H1 (cell line): Measurements from ENCODE around the gene TIMMDC1.

Source experiments
- CTCF ChIP-seq, 3 experiments: IDR thresholded peaks; 1 replicate in 2 of 3; 2 replicates in 1 of 3; pipeline versions ENCODE4 v1.5.1 to v1.6.1; 2011; ENCODE audit warnings: low read length in 3 of 3, mild to moderate bottlenecking in 3 of 3, inconsistent platforms in 2 of 3, low read depth in 1 of 3, moderate library complexity in 1 of 3; ENCODE audit not compliant: insufficient read depth in 1 of 3; ENCODE audit errors: control extremely low read depth in 1 of 3
- HDAC6 ChIP-seq: IDR thresholded peaks from one replicate; pipeline ENCODE4 v1.7.1; 2012; ENCODE audit warnings: low read depth, mild to moderate bottlenecking, inconsistent platforms, low read length, moderate library complexity

GRCh38 chr3:119498186-119499011 lies at the start of gene TIMMDC1:
- no peak for TF ChIP-seq CTCF (IDR thresholded peaks at IDR 0.05; ENCODE audit: control extremely low read depth in 1 of 3, insufficient read depth in 1 of 3, low read depth in 1 of 3, low read length in 3 of 3)
- TF ChIP-seq HDAC6, result no peak
